OCI-LY3 (cell line): ENCODE results near the gene KDM4E.

Source experiments
- CTCF ChIP-seq: fragments of 200-600, 300-600 bp; sonication (generic); IDR thresholded peaks from 2 replicates; pipeline ENCODE4 v1.5.1; 2014; ENCODE audit warnings: antibody characterized with exemption, low read length, low read depth
- EZH2phosphoT487 ChIP-seq: fragments of 200-600 bp; shearing (Covaris generic); IDR thresholded peaks from 2 replicates; pipeline ENCODE4 v1.6.1; 2018; ENCODE audit warnings: antibody characterized with exemption, mixed run types, low read depth

- TF ChIP-seq CTCF (no peak), EZH2phosphoT487 (no peak)
These were observed 17.8 kb downstream of the KDM4E start for GRCh38 chr11:95042906-95043305.
